H1 (cell line): ENCODE data around the gene SPACDR. TPM values are rescaled to one million over a fixed set of nuclear protein-coding genes. Genes with fewer than 3 reads are reported as not detected.

ENCODE experiments used
- CTCF ChIA-PET: fragments of 300-600 bp; sonication (Branson Sonifier 250); formaldehyde crosslinking; loops from one replicate; lab custom pipeline; 2021; ENCODE audit not compliant: partially characterized antibody; lab: Charles Lee
- POLR2A ChIA-PET: fragments of 300-600 bp; sonication (Branson Sonifier 250); formaldehyde crosslinking; loops from one replicate; lab custom pipeline; 2021; ENCODE audit warnings: inconsistent platforms; ENCODE audit not compliant: partially characterized antibody; lab: Charles Lee
- DNase-seq, 2 experiments: peaks; one replicate each; pipeline versions ENCODE4 v3.0.0 to v3.0.0-alpha.2; 2010 to 2022; ENCODE audit warnings: low spot score in 2 of 2, low read depth in 1 of 2, mixed read lengths in 1 of 2
- FAIRE-seq: peaks from 2 replicates; lab custom pipeline; 2011; peaks lifted over from hg19 to GRCh38; lab: Jason Lieb, UNC
- H2AFZ ChIP-seq: 2 replicates; pipeline ENCODE4 v1.8.1; 2012; ENCODE audit warnings: low read length, inconsistent platforms
- H2AK5ac ChIP-seq: 2 replicates; pipeline ENCODE4 v1.6.1; 2013; ENCODE audit warnings: low read depth, low read length
- H2BK120ac ChIP-seq: replicated peaks from 2 replicates; pipeline ENCODE3; 2013; ENCODE audit warnings: low read depth, low read length, inconsistent platforms
- H2BK12ac ChIP-seq: 2 replicates; pipeline ENCODE4 v1.6.1; 2013; ENCODE audit warnings: low read depth, low read length
- H2BK15ac ChIP-seq: 2 replicates; pipeline ENCODE4 v1.6.1; 2013; ENCODE audit warnings: low read length
- H2BK20ac ChIP-seq: 2 replicates; pipeline ENCODE4 v1.6.1; 2013; ENCODE audit warnings: low read length
- H2BK5ac ChIP-seq: 2 replicates; pipeline ENCODE4 v1.6.1; 2013; ENCODE audit warnings: low read depth, low read length
- H3K14ac ChIP-seq: 2 replicates; pipeline ENCODE4 v1.6.1; 2013; ENCODE audit warnings: inconsistent platforms; ENCODE audit not compliant: insufficient read length
- H3K18ac ChIP-seq: 2 replicates; pipeline ENCODE4 v1.6.1; 2013; ENCODE audit warnings: low read length; ENCODE audit errors: extremely low read depth
- H3K23ac ChIP-seq: 2 replicates; pipeline ENCODE4 v1.6.1; 2013; ENCODE audit warnings: inconsistent platforms; ENCODE audit not compliant: insufficient read length
- H3K23me2 ChIP-seq: 2 replicates; pipeline ENCODE4 v1.6.1; 2013; ENCODE audit warnings: low read depth, low read length
- H3K27ac ChIP-seq: 2 replicates; pipeline ENCODE4 v1.6.1; 2011; ENCODE audit warnings: low read depth, low read length, inconsistent platforms
- H3K27me3 ChIP-seq, 4 experiments: replicated peaks in 1 of 4; 1 replicate in 1 of 4; 2 replicates in 3 of 4; pipeline versions ENCODE4 v1.6.1 to v1.8.1; 2011 to 2013; ENCODE audit warnings: low read length in 3 of 4, mild to moderate bottlenecking in 3 of 4, inconsistent platforms in 2 of 4, mixed read lengths in 2 of 4, moderate library complexity in 1 of 4; ENCODE audit not compliant: control insufficient read depth in 3 of 4, insufficient read depth in 3 of 4; ENCODE audit errors: extremely low read depth in 1 of 4
- H3K36me3 ChIP-seq, 4 experiments: 2 replicates each; pipeline versions ENCODE4 v1.6.1 to v1.8.1; 2011 to 2013; ENCODE audit warnings: mild to moderate bottlenecking in 4 of 4, low read length in 3 of 4, moderate library complexity in 2 of 4, control low read depth in 1 of 4, inconsistent platforms in 1 of 4; ENCODE audit not compliant: insufficient read depth in 4 of 4, control insufficient read depth in 2 of 4
- H3K4ac ChIP-seq: replicated peaks from 2 replicates; pipeline ENCODE3; 2013; ENCODE audit warnings: low read length, low read depth, mixed read lengths, inconsistent platforms; ENCODE audit not compliant: insufficient read length
- H3K4me1 ChIP-seq, 4 experiments: replicated peaks in 1 of 4; 1 replicate in 1 of 4; 2 replicates in 3 of 4; pipeline versions ENCODE4 v1.6.1 to v1.8.1; 2011 to 2013; ENCODE audit warnings: low read length in 3 of 4, inconsistent platforms in 2 of 4, mixed read lengths in 1 of 4; ENCODE audit not compliant: insufficient read depth in 4 of 4, control insufficient read depth in 3 of 4
- H3K4me2 ChIP-seq, 2 experiments: 2 replicates each; pipeline versions ENCODE4 v1.6.1 to v1.8.1; 2011 to 2013; ENCODE audit warnings: low read depth in 2 of 2, low read length in 2 of 2, control low read depth in 1 of 2, inconsistent platforms in 1 of 2, mild to moderate bottlenecking in 1 of 2; ENCODE audit not compliant: insufficient read depth in 1 of 2
- H3K4me3 ChIP-seq, 4 experiments: fragments of 200-600, 300-600 bp in 1 of 4; sonication (generic), shearing (Covaris generic), sonication (Bioruptor Twin) in 1 of 4; 2 replicates each; pipeline versions ENCODE4 v1.5.1 to v1.8.1; 2011 to 2016; ENCODE audit warnings: low read length in 4 of 4, low read depth in 3 of 4, control low read depth in 2 of 4, inconsistent platforms in 2 of 4, mild to moderate bottlenecking in 2 of 4, mixed read lengths in 1 of 4, moderate library complexity in 1 of 4; ENCODE audit not compliant: insufficient read depth in 2 of 4; ENCODE audit errors: extremely low read depth in 1 of 4
- H3K56ac ChIP-seq: replicated peaks from 2 replicates; pipeline ENCODE3; 2013; ENCODE audit warnings: low read depth, mild to moderate bottlenecking, mixed read lengths, low read length, inconsistent platforms; ENCODE audit not compliant: insufficient read length
- H3K79me1 ChIP-seq: 2 replicates; pipeline ENCODE4 v1.6.1; 2013; ENCODE audit warnings: low read depth, low read length, control low read depth
- H3K79me2 ChIP-seq, 2 experiments: 2 replicates each; pipeline versions ENCODE4 v1.6.1 to v1.8.1; 2012 to 2013; ENCODE audit warnings: low read length in 2 of 2, mild to moderate bottlenecking in 2 of 2, inconsistent platforms in 1 of 2; ENCODE audit not compliant: insufficient read depth in 2 of 2, control insufficient read depth in 1 of 2
- H3K9ac ChIP-seq, 4 experiments: replicated peaks in 1 of 4; 1 replicate in 1 of 4; 2 replicates in 3 of 4; pipeline versions ENCODE4 v1.6.1 to v1.8.1; 2011 to 2013; ENCODE audit warnings: low read depth in 3 of 4, low read length in 3 of 4, control low read depth in 2 of 4, mild to moderate bottlenecking in 2 of 4, moderate library complexity in 2 of 4, inconsistent platforms in 1 of 4; ENCODE audit errors: extremely low read depth in 1 of 4
- H3K9me3 ChIP-seq, 2 experiments: 2 replicates each; pipeline versions ENCODE4 v1.6.1 to v1.8.1; 2012 to 2013; ENCODE audit warnings: mild to moderate bottlenecking in 2 of 2, moderate library complexity in 2 of 2, control low read depth in 1 of 2, inconsistent platforms in 1 of 2, low read depth in 1 of 2, low read length in 1 of 2, mixed read lengths in 1 of 2; ENCODE audit not compliant: insufficient read depth in 2 of 2
- H4K20me1 ChIP-seq, 2 experiments: replicated peaks in 1 of 2; 2 replicates each; pipeline versions ENCODE3 to v1.8.1; 2011 to 2013; ENCODE audit warnings: inconsistent platforms in 2 of 2, low read length in 2 of 2, mild to moderate bottlenecking in 1 of 2; ENCODE audit not compliant: insufficient read depth in 2 of 2, control insufficient read depth in 1 of 2
- H4K5ac ChIP-seq: 2 replicates; pipeline ENCODE4 v1.6.1; 2013; ENCODE audit warnings: low read length, low read depth, mixed read lengths, inconsistent platforms; ENCODE audit not compliant: insufficient read length
- H4K8ac ChIP-seq: 2 replicates; pipeline ENCODE4 v1.8.0; 2013; ENCODE audit warnings: mild to moderate bottlenecking, moderate library complexity, low read length, inconsistent platforms; ENCODE audit not compliant: insufficient read depth; ENCODE audit errors: extremely low read depth
- H4K91ac ChIP-seq: replicated peaks from 2 replicates; pipeline ENCODE3; 2013; ENCODE audit warnings: low read length, mixed read lengths, inconsistent platforms; ENCODE audit not compliant: insufficient read length
- CBX8 ChIP-seq: fragments of 300-800, 300-1000 bp; sonication (generic); IDR thresholded peaks from 2 replicates; pipeline ENCODE4 v1.7.1; 2016; ENCODE audit warnings: low read depth, low read length, borderline replicate concordance
- EP300 ChIP-seq, 2 experiments: IDR thresholded peaks; 1 replicate in 1 of 2; 2 replicates in 1 of 2; pipeline ENCODE4 v1.6.1; 2011 to 2012; ENCODE audit warnings: low read depth in 2 of 2, low read length in 2 of 2, mild to moderate bottlenecking in 2 of 2, borderline replicate concordance in 1 of 2, inconsistent platforms in 1 of 2, moderate library complexity in 1 of 2
- EZH2 ChIP-seq: fragments of 200-600 bp; sonication (generic); IDR thresholded peaks from 2 replicates; pipeline ENCODE4 v1.7.1; 2012; ENCODE audit warnings: low read depth, mild to moderate bottlenecking, moderate library complexity, low read length, inconsistent platforms; ENCODE audit not compliant: severe bottlenecking
- KDM4A ChIP-seq: IDR thresholded peaks from one replicate; pipeline ENCODE4 v1.7.1; 2012; ENCODE audit warnings: low read depth, mild to moderate bottlenecking, moderate library complexity, low read length, inconsistent platforms; ENCODE audit not compliant: severe bottlenecking
- MAFK ChIP-seq: IDR thresholded peaks from 2 replicates; pipeline ENCODE4 v1.6.1; 2012; ENCODE audit warnings: low read depth, mild to moderate bottlenecking, improper control_type of control experiment, low read length
- NANOG ChIP-seq: IDR thresholded peaks from 2 replicates; pipeline ENCODE4 v1.6.1; 2011; ENCODE audit warnings: low read length, low read depth, mild to moderate bottlenecking, inconsistent platforms; ENCODE audit not compliant: insufficient read depth, poor library complexity, severe bottlenecking
- POLR2AphosphoS5 ChIP-seq: IDR thresholded peaks from 2 replicates; pipeline ENCODE4 v1.6.1; 2011; ENCODE audit warnings: low read depth, low read length
- POU5F1 ChIP-seq: IDR thresholded peaks from 2 replicates; pipeline ENCODE4 v1.6.1; 2011; ENCODE audit warnings: low read depth, mild to moderate bottlenecking, low read length, moderate library complexity
- RNF2 ChIP-seq: fragments of 200-900, 300-1000 bp; sonication (generic); IDR thresholded peaks from 2 replicates; pipeline ENCODE4 v1.7.1; 2016; ENCODE audit warnings: borderline replicate concordance, low read depth, mild to moderate bottlenecking, antibody characterized with exemption, low read length; ENCODE audit not compliant: poor library complexity, severe bottlenecking; ENCODE audit errors: missing control alignments
- SIN3A ChIP-seq, 2 experiments: IDR thresholded peaks in 1 of 2; conservative IDR thresholded peaks in 1 of 2; 2 replicates each; pipeline ENCODE4 v1.6.1; 2011 to 2012; ENCODE audit warnings: low read length in 2 of 2, improper control_type of control experiment in 1 of 2, low read depth in 1 of 2, mild to moderate bottlenecking in 1 of 2
- TAF1 ChIP-seq: IDR thresholded peaks from 2 replicates; pipeline ENCODE4 v1.6.1; 2011; ENCODE audit warnings: mild to moderate bottlenecking, low read depth, low read length
- TBP ChIP-seq: IDR thresholded peaks from 2 replicates; pipeline ENCODE4 v1.6.1; 2011; ENCODE audit warnings: low read depth, low read length, improper control_type of control experiment
- TCF12 ChIP-seq: IDR thresholded peaks from 2 replicates; pipeline ENCODE4 v1.6.1; 2011; ENCODE audit warnings: low read depth, mild to moderate bottlenecking, low read length
- WGBS, 2 experiments: shearing (Covaris generic) in 1 of 2; methylation state at CpG; one replicate each; pipeline versions ENCODE4 v1.1.6 to v1.1.7; 2013 to 2015; ENCODE audit warnings: low lambda C conversion rate in 2 of 2, mixed read lengths in 2 of 2, inconsistent platforms in 1 of 2, low coverage in 1 of 2, missing lambda C conversion rate in 1 of 2; ENCODE audit not compliant: insufficient replicate concordance in 2 of 2, insufficient coverage in 1 of 2, insufficient read length in 1 of 2; ENCODE audit errors: extremely low coverage in 1 of 2, missing lambda C conversion rate in 1 of 2; 5-methylcytosine and 5-hydroxymethylcytosine counted together
- polyA plus RNA-seq, 7 experiments: library from polyadenylated mRNA; depleted of rRNA in 3 of 7; stranded (reverse) in 5 of 7; unstranded in 2 of 7; fragments of >200 nt in 5 of 7; fragments of 200-250 nt in 2 of 7; gene quantifications; 1 replicate in 5 of 7; 2 replicates in 1 of 7; 4 replicates in 1 of 7; pipeline versions ENCODE4 v1.2.1 to v1.2.3, GENCODE V29; 2011 to 2013; ENCODE audit warnings: missing spikeins in 2 of 7, mixed read lengths in 2 of 7
- total RNA-seq: library from RNA; stranded (reverse); fragmentation: NEBNext Ultra II Directional; extraction: Animal tissue kit (Norgen Biotek cat#: 25700); gene quantifications from 2 replicates; pipeline ENCODE4 v1.2.1, GENCODE V29; 2021

Gene SPACDR
- total and polyA plus RNA-seq, 2 of the 8 experiments (the other 6 are each of a cell fraction or from before 2014, with no cell fraction given) = 0.26 TPM; not detected in 1

- no peak overlapping the region for H3K4ac ChIP-seq
- no peak overlapping the region for H2BK15ac ChIP-seq
- no peak overlapping the region for H3K27ac ChIP-seq
- no peaks in the 10 kb centered on the region for H3K36me3 ChIP-seq
- no peak overlapping the region for H3K56ac ChIP-seq
- H3K23me2 ChIP-seq = no peaks in the 10 kb centered on the region
- no peak overlapping the region for H3K14ac ChIP-seq
- 89 to 100% methylated on average over 1 to 9 of the region's 9 CpGs for WGBS, 2 experiments
- H3K4me2 ChIP-seq = no peak overlapping the region
- no peaks in the 10 kb centered on the region for H3K79me1 ChIP-seq
- H4K5ac ChIP-seq = no peak overlapping the region
- H2BK5ac ChIP-seq = no peak overlapping the region
- no peaks in the 10 kb centered on the region; a peak in 1 of 7 replicates for H3K27me3 ChIP-seq
- no peaks in the 10 kb centered on the region for H4K20me1 ChIP-seq
- no peak overlapping the region for H3K4me3 ChIP-seq
- H3K9ac ChIP-seq = no peak overlapping the region
- POLR2A ChIA-PET = no interaction called here
- no peak overlapping the region for H4K91ac ChIP-seq
- no peak overlapping the region for H2AK5ac ChIP-seq
- CTCF ChIA-PET = interaction anchor here (1.1 to 1.2 kb wide), 2 partner anchors 21 to 47 kb away, joined by 5 read pairs; no protein-coding TSS in a partner anchor
- H2AFZ ChIP-seq = no peak overlapping the region
- no peaks in the 10 kb centered on the region for H3K79me2 ChIP-seq
- FAIRE-seq (no peak), DNase-seq (no peak)
- H3K4me1 ChIP-seq = no peaks in the 10 kb centered on the region
- H2BK20ac ChIP-seq = no peak overlapping the region
- H3K18ac ChIP-seq = no peak overlapping the region
- no peaks in the 10 kb centered on the region for H3K9me3 ChIP-seq
- no peak overlapping the region for H3K23ac ChIP-seq
- no peak overlapping the region for H2BK12ac ChIP-seq
- H4K8ac ChIP-seq = no peak overlapping the region
- no peak overlapping the region for H2BK120ac ChIP-seq
- no peak for TF ChIP-seq CBX8
- no peak for TF ChIP-seq EZH2
- TF ChIP-seq NANOG = no peak
- TF ChIP-seq TBP = no peak
- TF ChIP-seq TCF12 = no peak
- TF ChIP-seq SIN3A (conservative IDR thresholded peaks at IDR 0.05 in 1 of 2, IDR thresholded peaks at IDR 0.05 in 1 of 2; ENCODE audit: low read depth in 1 of 2, low read length in 2 of 2) = no peak
- TF ChIP-seq KDM4A = no peak
- TF ChIP-seq MAFK = no peak
- TF ChIP-seq EP300 (IDR thresholded peaks at IDR 0.05; ENCODE audit: borderline replicate concordance in 1 of 2, low read depth in 2 of 2, low read length in 2 of 2) = no peak
- no peak for TF ChIP-seq TAF1
- no peak for TF ChIP-seq POU5F1
- TF ChIP-seq RNF2 = no peak
- TF ChIP-seq POLR2AphosphoS5 = no peak
Measured at GRCh38 chr7:100513212-100513810, 49.3 kb upstream of the SPACDR start.
